ENCODE results near the gene TMEM163. TPM values are rescaled to one million over a fixed set of nuclear protein-coding genes. Genes with fewer than 3 reads are reported as not detected.
"Not testable (repeated sequence)": the region's sequence is repeated elsewhere in the genome, so short reads cannot be mapped to it uniquely, and the experiment has no call there.

Gene TMEM163
- total RNA-seq, 1 donor from 2014 or later = 2.2 TPM

- no peak for DNase-seq (ENCODE audit: low read depth, low spot score)
Observed at GRCh38 chr2:134582547-134582899, 136.3 kb downstream of the TMEM163 start.

- no peak for DNase-seq (ENCODE audit: low read depth, low spot score)
Observed at GRCh38 chr2:134581877-134582546, 136.8 kb downstream of the TMEM163 start.

GRCh38 chr2:134578316-134578715 lies 140.5 kb downstream of the TMEM163 start:
- DNase-seq (ENCODE audit: low read depth, low spot score) = no peak

- no peak for DNase-seq (ENCODE audit: low read depth, low spot score)
Observed at GRCh38 chr2:134576478-134576877, 142.3 kb downstream of the TMEM163 start.

- no peak for DNase-seq (ENCODE audit: low read depth, low spot score)
Observed at GRCh38 chr2:134575888-134576287, 142.9 kb downstream of the TMEM163 start.

GRCh38 chr2:134574611-134575330 lies 144.0 kb downstream of the TMEM163 start:
- DNase-seq (ENCODE audit: low read depth, low spot score) = no peak

- no peak for DNase-seq (ENCODE audit: low read depth, low spot score)
Observed at GRCh38 chr2:134573724-134574123, 145.1 kb downstream of the TMEM163 start.

GRCh38 chr2:134573085-134573370 lies 145.8 kb downstream of the TMEM163 start:
- no peak for DNase-seq (ENCODE audit: low read depth, low spot score)

- no peak for DNase-seq (ENCODE audit: low read depth, low spot score)
Observed at GRCh38 chr2:134572314-134573084, 146.3 kb downstream of the TMEM163 start.

GRCh38 chr2:134570676-134571075 lies 148.1 kb downstream of the TMEM163 start:
- no peak for DNase-seq (ENCODE audit: low read depth, low spot score)

GRCh38 chr2:134568413-134568812 lies 150.4 kb downstream of the TMEM163 start:
- DNase-seq (ENCODE audit: low read depth, low spot score) = no peak

GRCh38 chr2:134567666-134568065 lies 151.1 kb downstream of the TMEM163 start:
- DNase-seq (ENCODE audit: low read depth, low spot score) = no peak

- DNase-seq (ENCODE audit: low read depth, low spot score) = not testable (repeated sequence)
Observed at GRCh38 chr2:134564955-134565354, 153.8 kb downstream of the TMEM163 start.

- no peak for DNase-seq (ENCODE audit: low read depth, low spot score)
Observed at GRCh38 chr2:134564549-134564948, 154.3 kb downstream of the TMEM163 start.

GRCh38 chr2:134558208-134558830 lies 160.5 kb downstream of the TMEM163 start:
- no peak for DNase-seq (ENCODE audit: low read depth, low spot score)

- DNase-seq (ENCODE audit: low read depth, low spot score) = no peak
Observed at GRCh38 chr2:134555411-134555810, 163.4 kb downstream of the TMEM163 start.

GRCh38 chr2:134553657-134554056 lies 165.1 kb downstream of the TMEM163 start:
- no peak for DNase-seq (ENCODE audit: low read depth, low spot score)

GRCh38 chr2:134550566-134551164 lies 168.1 kb downstream of the TMEM163 start:
- no peak for DNase-seq (ENCODE audit: low read depth, low spot score)

- DNase-seq (ENCODE audit: low read depth, low spot score) = no peak
Observed at GRCh38 chr2:134549104-134549503, 169.7 kb downstream of the TMEM163 start.

- no peak for DNase-seq (ENCODE audit: low read depth, low spot score)
Observed at GRCh38 chr2:134540990-134541389, 177.8 kb downstream of the TMEM163 start.

GRCh38 chr2:134539981-134540380 lies 178.8 kb downstream of the TMEM163 start:
- no peak for DNase-seq (ENCODE audit: low read depth, low spot score)

GRCh38 chr2:134537702-134538101 lies 181.1 kb downstream of the TMEM163 start:
- DNase-seq (ENCODE audit: low read depth, low spot score) = no peak

All from pulmonary artery endothelial cell (primary cell).